Activated CD8-positive, alpha-beta memory T cell treated with anti-CD3 and anti-CD28 coated beads, Interleukin-2, amount 50 U/mL, for 24 hours (primary cell): Measurements from ENCODE around the gene TNFSF15.

Experiments
- DNase-seq: peaks from one replicate; pipeline ENCODE4 v3.0.0-alpha.2; 2020; ENCODE audit errors: extremely low read depth

TNFSF15 gene

DNA sequence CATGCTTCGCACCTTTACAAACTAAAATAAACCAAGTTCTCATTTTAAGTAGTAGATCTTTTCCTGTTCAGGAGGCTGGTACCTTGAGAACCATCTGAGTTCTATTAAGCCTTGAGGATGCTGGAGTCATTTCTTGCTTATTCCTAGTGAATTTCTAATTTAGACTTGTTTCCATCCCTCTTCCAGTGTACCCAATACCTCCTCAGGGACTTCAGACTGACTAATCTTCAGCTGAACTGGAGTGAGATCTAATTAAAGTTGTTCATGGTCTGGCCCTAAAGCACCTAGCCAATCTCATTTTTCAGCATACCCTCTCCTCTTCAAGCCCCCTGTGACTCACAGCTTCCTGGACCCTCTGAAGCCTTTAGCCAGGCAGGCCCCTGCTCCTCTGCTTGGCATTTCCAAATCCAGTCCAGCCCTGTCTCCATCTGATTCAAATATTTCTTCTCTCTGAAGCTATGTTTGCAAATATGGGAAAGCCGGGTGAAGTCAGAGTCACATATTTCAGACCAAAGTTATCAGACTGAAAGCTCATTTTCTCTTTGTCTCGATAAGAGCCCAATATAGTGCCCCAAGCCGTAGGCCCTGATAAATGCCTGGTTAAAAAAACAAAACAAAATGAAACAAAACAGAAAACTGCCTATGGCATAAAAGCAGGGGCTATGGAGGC lies 19.4 kb upstream of the TNFSF15 start:
- no peak for DNase-seq

GRCh38 chr9:114824110-114824509 lies 18.3 kb upstream of the TNFSF15 start:
- no peak for DNase-seq

GRCh38 chr9:114823441-114823840 lies 17.6 kb upstream of the TNFSF15 start:
- no peak for DNase-seq

- no peak for DNase-seq
Observed at GRCh38 chr9:114822708-114823107, 16.9 kb upstream of the TNFSF15 start.

DNA sequence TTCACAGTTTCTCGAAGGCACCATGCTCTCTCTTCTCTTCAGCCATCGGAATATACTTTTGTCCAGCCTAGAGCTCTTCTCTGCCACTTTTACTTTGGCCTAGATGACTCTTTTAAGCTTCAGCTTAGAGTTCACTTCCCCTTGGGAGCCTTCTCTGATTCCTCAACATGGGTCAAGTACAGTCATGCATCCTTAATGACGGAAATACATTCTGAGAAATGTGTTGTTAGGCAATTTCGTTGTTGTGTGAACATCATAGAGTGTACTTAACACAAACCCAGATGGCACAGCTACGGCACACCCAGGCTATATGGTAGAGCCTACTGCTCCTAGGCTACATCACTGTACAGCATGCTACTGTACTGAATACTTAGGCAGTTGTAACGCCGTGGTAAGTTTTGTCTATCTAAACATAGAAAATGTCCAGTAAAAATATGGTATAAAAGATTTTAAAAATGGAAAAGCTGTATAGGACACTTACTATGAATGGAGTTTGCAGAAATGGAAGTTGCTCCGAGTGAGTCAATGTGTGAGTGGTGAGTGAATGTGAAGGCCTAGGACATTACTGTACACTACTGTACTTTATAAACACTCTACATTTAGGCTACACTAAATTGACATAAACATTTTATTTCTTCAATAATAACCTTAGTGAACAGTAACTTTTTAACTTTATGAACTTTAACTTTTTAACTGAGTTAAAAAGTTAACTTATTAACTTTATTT lies 15.1 kb upstream of the TNFSF15 start:
- no peak for DNase-seq

- no peak for DNase-seq
Observed at GRCh38 chr9:114818178-114818577, 12.3 kb upstream of the TNFSF15 start.

GRCh38 chr9:114813717-114814418 lies 8.0 kb upstream of the TNFSF15 start:
- DNase-seq, result no peak

GRCh38 chr9:114811966-114812636 lies 6.3 kb upstream of the TNFSF15 start:
- no peak for DNase-seq

GRCh38 chr9:114811301-114811700 lies 5.5 kb upstream of the TNFSF15 start:
- DNase-seq, result no peak

GRCh38 chr9:114810614-114811013 lies 4.8 kb upstream of the TNFSF15 start:
- DNase-seq, result no peak

GRCh38 chr9:114806526-114806900 lies 674 bp upstream of the TNFSF15 start:
- DNase-seq, result no peak

DNA sequence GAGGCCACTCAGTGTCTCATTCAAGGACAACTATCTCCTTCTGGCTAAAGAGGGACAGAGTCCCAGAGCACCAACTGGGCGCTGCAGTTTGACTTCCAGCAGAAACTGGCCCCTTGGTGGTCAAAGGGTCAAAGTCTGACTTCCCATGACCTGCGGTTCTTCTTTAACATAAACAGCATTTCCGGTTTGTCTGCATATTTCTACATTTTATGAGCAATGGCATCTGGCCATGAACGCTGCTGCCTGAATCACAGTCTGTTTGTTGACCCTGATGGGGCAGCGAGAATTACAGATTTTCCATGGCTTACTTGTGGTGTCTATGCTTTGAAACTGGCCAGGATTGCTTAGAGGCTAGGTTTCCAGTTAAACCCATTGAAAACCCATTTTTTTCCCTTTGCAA lies 1.3 kb downstream of the TNFSF15 start:
- DNase-seq, result no peak

DNA sequence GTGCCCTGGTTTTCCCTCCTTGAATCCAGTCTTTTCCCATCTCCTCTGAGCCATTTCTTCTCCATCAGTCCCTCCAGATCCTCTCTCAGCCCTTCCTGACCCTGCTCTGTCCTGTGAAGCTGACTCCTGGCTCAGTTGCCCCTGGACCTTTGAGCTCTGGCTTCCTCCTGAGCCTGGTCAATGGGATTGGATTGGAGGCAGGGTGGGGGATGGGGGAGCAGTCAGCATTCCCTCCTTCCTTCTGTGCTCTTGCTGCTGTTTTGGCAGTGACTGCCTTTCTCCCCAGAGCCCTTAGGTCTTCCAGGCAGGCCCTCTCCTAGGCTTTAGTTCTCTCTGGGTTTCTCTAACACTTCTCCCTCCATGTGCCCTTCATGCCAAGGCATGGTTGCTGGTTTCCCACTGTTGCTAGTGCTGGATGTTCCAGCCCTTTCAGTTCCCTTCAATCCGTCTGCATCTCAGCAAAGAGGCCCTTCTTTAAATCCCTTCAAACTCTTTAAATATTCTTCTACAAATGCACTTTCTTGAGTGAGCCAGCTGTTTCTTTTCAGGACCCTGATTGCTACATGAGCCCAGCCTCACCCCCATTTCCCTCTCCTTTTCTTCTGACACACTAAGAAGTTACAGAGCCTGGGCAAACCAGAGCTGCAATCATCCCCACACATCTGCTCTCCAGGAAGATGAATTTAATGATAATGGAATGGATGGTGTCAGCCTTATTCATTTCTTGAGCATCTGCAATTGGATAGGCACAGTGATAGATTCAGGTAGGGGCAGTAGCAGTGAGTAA lies 2.2 kb downstream of the TNFSF15 start:
- DNase-seq, result no peak

DNA sequence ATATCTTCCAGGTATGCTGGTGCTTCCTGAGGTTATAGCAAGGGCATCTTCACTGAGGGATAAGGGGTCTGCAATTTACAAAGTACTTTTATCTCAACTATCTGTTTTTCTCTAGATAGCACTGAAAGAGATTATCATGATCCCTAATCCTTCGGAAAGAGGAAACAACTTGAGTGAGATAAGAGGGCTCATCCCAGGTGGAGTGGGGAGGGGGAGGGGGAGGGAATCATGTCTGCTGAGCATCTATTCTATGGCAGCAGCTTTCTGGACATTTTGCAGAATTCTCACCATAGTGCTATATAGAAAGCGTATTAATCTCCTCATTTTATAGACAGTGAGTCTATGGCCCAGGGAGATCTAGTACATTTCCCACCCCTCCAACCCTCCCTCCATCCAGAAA lies 5.9 kb downstream of the TNFSF15 start:
- DNase-seq, result no peak

DNA sequence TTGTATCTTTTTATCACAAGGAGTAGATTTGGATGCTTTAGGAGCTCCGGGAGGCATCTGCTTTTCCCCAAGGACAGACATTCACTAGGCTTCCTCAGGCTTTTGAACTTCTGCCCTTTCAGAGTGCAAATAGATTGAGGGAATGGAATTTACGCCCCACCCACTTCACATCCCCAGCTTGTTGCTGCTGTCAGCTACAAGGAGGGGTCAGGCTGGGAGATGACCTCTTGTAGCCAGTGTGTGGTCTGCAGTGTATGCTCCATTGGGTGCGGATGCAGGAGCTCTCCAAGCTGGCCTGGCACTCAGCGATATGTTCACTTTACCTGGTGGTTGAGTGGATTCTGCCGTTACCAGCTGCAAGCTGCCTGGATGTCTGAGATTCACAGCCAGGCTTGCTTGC lies 6.4 kb downstream of the TNFSF15 start:
- DNase-seq, result no peak

GRCh38 chr9:114798780-114799427 lies 6.9 kb downstream of the TNFSF15 start:
- DNase-seq, result no peak

DNA sequence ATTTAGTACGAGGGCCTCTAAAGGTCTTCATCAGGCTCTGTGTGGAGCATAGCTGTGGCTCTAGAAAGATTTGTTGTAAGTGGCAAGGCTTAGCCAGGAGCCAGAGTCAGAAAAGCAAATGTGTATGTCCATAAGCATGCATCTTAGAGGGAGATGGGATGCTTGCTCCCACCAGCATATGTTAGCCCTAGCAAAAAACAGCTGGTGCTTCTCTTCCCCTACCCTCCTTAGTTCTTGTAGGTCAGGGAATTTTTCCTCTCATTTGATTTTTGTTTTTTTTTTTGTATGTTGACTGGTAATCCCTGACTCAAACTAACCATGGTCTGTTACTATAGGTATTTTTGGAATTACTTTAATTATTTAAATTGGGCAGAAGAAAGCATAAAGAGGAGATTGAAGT lies 7.7 kb downstream of the TNFSF15 start:
- no peak for DNase-seq

- DNase-seq, result no peak
Observed at GRCh38 chr9:114792396-114792795, 13.4 kb downstream of the TNFSF15 start.

DNA sequence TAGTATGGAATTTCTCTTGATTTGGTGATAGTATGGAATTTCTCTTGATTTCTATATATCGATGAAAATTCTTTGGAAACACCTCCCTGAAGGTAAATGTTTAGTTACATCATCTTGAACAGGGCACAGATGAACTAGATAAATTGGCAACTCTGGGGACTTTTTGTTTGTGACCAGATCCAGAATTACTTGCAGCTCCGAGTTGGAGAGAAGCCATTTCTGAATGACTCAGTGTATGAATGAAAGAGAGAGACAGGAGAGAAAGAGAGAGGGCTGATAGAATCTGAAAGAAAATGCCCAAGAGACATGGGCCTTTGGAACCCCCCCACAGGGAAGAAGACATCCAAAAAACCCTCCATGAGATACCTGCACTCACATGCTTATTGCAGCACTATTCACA lies 14.1 kb downstream of the TNFSF15 start:
- no peak for DNase-seq

- no peak for DNase-seq
Observed at GRCh38 chr9:114791312-114791711, 14.5 kb downstream of the TNFSF15 start.

DNA sequence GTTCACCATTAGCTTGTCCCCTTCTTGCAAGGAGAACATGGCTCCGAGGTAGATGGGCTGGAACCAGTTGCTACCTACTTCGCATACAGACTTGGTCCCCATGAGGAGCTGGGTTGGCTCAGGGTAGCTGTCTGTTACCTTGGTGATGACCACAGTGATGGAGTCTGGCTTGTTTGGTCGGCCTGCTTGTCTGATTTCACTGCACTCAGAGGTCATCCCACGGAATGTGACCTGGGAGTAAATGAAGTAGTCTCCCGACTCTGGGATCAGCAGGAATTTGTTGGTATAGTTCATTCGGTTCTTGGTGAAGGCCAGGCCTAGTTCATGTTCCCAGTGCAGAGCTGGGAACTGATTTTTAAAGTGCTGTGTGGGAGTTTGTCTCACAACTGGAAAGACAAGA lies 15.3 kb downstream of the TNFSF15 start:
- DNase-seq, result no peak
